GM21576 (cell line): ENCODE results near the gene YY1.
A peak's percentile ranks its signal among the peaks of the same experiment; 100 is the strongest.
"Not testable (repeated sequence)": the region's sequence is repeated elsewhere in the genome, so short reads cannot be mapped to it uniquely, and the experiment has no call there.

ENCODE experiments used
- ATAC-seq: cut with Tn5 transposase; IDR thresholded peaks from one replicate; pipeline ENCODE4 v1.9.1; 2021; ENCODE audit warnings: mild to moderate bottlenecking, moderate library complexity; ENCODE audit not compliant: unreplicated experiment

YY1 gene

GRCh38 chr14:100309028-100309737 is 70.2 kb downstream of the YY1 start:
- no peak for ATAC-seq

DNA sequence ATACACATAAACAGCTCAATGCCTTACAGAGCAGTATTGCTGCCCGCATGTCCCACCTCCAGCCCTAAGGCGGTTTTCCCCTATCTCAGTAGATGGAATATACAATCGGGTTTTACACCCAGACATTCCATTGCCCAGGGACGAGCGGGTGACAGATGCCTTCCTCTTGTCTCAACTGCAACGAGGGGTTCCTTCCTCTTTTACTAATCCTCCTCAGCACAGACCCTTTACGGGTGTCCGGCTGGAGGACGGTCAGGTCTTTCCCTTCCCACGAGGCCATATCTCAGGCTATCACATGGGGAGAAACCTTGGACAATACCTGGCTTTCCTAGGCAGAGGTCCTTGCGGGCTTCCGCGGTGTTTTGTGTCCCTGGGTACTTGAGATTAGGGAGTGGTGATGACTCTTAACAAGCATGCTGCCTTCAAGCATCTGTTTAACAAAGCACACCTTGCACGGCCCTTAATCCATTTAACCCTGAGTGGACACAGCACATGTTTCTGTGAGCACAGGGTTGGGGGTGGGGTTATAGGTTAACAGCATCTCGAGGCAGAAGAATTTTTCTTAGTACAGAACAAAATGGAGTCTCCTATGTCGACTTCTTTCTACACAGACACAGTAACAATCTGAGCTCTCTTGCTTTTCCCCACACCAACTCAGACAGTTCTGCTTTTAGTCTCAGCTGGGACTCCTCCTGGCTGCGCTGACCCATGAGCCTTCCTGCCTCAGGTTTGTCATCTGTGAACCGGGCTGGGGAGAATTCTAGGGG is 73.3 kb downstream of the YY1 start:
- not testable (repeated sequence) for ATAC-seq

DNA sequence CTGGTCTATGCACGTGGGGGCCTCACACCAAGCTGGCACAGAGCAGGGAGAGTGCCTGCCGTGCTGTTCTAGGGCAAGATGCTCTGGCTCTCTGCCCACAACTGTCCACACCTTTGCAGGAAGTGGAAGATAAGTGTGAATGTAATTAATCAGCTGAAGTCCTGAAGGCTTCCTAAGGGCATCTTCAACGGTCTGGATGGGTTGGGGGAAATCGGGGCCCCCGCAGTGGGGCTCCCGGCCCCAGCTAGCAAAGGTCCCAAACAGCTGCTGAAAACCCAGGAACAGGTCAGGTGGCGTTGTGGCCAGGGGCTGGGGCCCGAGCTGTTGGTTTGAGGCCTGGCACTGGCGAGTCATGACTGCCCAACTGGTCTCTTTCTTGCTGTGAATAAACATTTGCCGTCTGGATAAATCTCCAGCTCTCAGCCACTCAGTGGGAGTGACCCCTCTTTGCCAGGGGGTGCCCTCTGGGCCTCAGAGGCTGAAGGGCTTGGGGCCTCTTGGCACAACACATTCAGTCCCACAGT is 74.0 kb downstream of the YY1 start:
- ATAC-seq = no peak

- no peak for ATAC-seq
Observed at GRCh38 chr14:100313464-100314230, 74.7 kb downstream of the YY1 start.

DNA sequence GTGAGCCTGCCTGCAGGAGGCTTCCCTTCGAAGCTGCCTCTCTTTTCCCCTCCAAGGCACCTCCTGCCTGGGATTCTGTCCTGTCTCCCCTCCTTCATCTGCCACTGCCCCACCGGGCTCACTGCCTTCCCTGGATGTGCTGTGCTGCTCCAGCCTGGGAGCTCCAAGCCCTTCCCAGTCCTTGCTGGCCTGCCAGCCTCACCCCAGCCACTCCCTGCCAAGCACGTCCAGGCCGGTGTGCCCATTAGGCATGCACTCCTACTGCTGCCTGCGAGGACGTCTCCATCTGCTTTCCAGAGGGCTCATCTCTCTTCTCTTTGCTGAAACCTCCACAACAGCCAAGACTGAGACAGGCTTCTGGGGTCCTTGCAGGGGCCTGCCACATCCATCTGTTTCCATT is 75.8 kb downstream of the YY1 start:
- no peak for ATAC-seq

- no peak for ATAC-seq
Observed at GRCh38 chr14:100317389-100317788, 78.4 kb downstream of the YY1 start.

GRCh38 chr14:100317912-100318808 is 79.2 kb downstream of the YY1 start:
- ATAC-seq = peak; percentile 76

GRCh38 chr14:100320157-100320856 is 81.4 kb downstream of the YY1 start:
- no peak for ATAC-seq

GRCh38 chr14:100321473-100322137 is 82.7 kb downstream of the YY1 start:
- ATAC-seq = no peak

GRCh38 chr14:100322138-100322957 is 83.4 kb downstream of the YY1 start:
- ATAC-seq = no peak

DNA sequence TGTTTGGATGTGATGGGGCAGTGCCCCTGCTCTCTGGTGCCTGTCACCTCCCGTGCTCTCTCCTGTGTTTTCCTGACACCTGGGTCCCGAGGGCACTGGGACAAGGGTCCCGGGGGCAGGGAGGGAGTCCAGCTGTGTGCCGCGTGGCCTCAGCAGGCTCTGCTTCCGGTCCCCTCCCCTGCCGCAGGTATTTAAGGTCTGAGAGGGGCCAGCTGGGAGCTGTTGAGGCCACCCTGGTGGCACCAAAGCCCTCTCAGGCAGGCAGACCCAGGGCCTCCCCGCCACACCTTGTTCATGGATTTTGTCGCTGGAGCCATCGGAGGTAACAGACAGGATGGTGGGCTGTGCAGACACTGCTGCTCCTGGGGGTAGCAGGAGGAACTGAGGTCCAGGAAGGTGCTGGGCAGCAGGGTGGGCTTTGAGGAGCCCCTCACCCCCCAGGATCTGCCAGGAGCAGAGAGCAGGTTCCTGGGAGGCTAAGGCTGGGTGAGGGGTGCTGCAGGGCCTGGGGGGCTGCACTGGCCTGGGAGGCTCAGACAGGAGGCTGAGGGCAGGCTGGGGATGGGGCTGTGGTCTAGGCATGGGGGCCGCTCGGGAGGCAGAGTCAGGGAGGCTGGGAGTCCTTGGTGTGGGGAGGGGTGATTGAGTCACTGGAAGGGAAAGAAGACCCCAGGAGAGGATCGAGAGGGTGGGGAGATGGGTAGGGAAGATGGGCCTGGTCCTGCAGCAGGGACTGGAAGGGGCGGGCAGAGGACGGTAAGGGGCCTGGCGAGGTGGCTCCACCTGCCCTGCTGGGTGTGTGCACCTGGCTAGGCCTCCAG is 84.4 kb downstream of the YY1 start, which contains the start of gene SLC25A47:
Gene SLC25A47, plus strand, starts transcription at position 219 of the 821 bp plus-strand sequence. Its CDS starts 76 bp downstream, at position 295.
- ATAC-seq = no peak

DNA sequence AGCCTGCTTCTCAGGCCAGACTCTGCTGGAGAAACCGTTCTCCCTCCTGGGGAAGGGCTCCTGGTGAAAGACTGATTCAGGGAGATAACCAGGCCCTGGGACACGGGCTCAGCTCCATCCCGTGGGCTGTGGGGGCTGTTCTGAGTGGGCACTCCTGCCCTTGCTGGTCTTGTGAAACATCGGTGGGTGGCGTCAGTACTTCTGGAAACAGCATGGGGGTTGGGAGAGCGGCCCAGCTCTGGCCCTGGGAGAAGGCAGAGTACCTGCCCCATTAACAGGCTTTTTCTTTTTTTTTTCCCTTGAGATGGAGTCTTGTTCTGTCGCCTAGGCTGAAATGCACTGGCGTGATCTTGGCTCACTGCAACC is 85.0 kb downstream of the YY1 start:
- no peak for ATAC-seq

DNA sequence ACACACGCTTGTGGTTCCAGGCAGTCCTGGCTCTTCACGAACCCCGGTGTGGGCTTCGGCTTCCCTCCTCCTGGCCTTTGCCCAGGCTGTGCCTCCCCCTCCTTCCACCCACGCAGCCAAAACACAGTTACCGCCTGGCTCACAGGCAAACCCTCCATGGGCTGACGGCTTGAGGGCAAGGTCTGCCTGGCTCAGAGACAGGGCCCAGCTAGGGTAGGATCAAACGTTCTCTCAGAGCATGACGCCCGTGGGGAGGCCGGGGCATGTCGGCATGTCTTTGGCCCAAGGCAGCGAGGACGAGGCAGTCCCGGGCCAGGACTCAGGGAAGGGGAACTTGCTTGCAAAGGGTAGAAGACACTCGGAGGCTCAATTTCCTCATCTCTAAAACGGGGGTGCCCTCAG is 86.3 kb downstream of the YY1 start:
- ATAC-seq = no peak

DNA sequence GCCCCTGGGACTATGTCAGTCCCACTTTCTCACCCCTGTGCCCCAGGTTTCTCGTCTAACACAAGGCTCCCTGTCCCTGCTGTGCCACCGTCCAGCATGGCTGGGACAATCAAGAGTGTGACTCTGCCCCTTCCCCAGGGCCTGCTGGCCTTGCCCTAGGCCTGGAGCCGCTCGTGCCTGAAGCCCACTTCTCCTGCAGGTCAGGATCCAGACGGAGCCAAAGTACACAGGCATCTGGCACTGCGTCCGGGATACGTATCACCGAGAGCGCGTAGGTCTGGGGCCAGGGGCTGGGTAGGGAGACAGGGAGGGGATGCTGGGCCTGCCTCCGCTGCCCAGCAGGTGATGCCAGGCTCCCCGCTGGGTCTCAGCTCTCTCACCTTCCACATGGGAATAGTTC is 87.0 kb downstream of the YY1 start:
- no peak for ATAC-seq

DNA sequence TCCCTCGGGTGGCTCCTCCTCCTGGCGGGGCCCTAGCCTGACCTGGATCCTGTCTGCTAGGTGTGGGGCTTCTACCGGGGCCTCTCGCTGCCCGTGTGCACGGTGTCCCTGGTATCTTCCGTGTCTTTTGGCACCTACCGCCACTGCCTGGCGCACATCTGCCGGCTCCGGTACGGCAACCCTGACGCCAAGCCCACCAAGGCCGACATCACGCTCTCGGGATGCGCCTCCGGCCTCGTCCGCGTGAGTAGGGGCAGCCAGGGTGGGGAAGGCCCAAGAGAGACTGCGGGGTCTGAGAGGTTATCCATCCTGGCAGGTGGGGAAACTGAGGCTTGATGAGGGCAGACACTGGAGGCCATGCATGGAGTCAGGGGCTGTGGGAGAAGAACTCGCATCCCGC is 88.2 kb downstream of the YY1 start:
- no peak for ATAC-seq

GRCh38 chr14:100328495-100329163 is 89.7 kb downstream of the YY1 start:
- ATAC-seq = no peak
